Small intestine (tissue), 7 donors: Measurements from ENCODE around the gene ARMH2. TPM values are rescaled to one million over a fixed set of nuclear protein-coding genes. Genes with fewer than 3 reads are reported as not detected.
"Not testable (repeated sequence)": the region's sequence is repeated elsewhere in the genome, so short reads cannot be mapped to it uniquely, and the experiment has no call there.

Source experiments
- DNase-seq, 2 donors: peaks; one replicate each; pipeline versions ENCODE4 v3.0.0 to v3.0.0-alpha.2; 2013
- FAIRE-seq: peaks from 2 replicates; lab custom pipeline; 2012; peaks lifted over from hg19 to GRCh38; lab: Jason Lieb, UNC
- H3K27ac ChIP-seq, 3 donors: one replicate each; pipeline ENCODE4 v1.5.1; 2013; ENCODE audit warnings: low read length in 2 of 3, mild to moderate bottlenecking in 2 of 3, control low read depth in 1 of 3, inconsistent platforms in 1 of 3, low read depth in 1 of 3, moderate library complexity in 1 of 3
- H3K27me3 ChIP-seq, 3 donors: one replicate each; pipeline ENCODE4 v1.6.1; 2013; ENCODE audit warnings: low read length in 3 of 3, inconsistent platforms in 1 of 3; ENCODE audit not compliant: control insufficient read depth in 3 of 3, insufficient read depth in 3 of 3
- H3K36me3 ChIP-seq, 3 donors: one replicate each; pipeline ENCODE4 v1.6.1; 2013; ENCODE audit warnings: low read length in 3 of 3, inconsistent platforms in 1 of 3, low read depth in 1 of 3, mild to moderate bottlenecking in 1 of 3, moderate library complexity in 1 of 3; ENCODE audit not compliant: control insufficient read depth in 3 of 3, insufficient read depth in 2 of 3
- H3K4me1 ChIP-seq, 3 donors: one replicate each; pipeline ENCODE4 v1.6.1; 2013; ENCODE audit warnings: low read length in 2 of 3, inconsistent platforms in 1 of 3, low read depth in 1 of 3, mild to moderate bottlenecking in 1 of 3, moderate library complexity in 1 of 3; ENCODE audit not compliant: control insufficient read depth in 3 of 3, insufficient read depth in 2 of 3
- H3K4me3 ChIP-seq, 3 donors: one replicate each; pipeline ENCODE4 v1.5.1; 2013; ENCODE audit warnings: low read length in 3 of 3, control low read depth in 1 of 3, inconsistent platforms in 1 of 3, low read depth in 1 of 3, mild to moderate bottlenecking in 1 of 3, moderate library complexity in 1 of 3
- H3K9me3 ChIP-seq, 2 donors: one replicate each; pipeline ENCODE4 v1.6.1; 2013; ENCODE audit warnings: low read depth in 1 of 2, low read length in 1 of 2; ENCODE audit not compliant: control insufficient read depth in 2 of 2, insufficient read depth in 1 of 2
- WGBS, 3 donors: extraction: QIAGEN DNeasy Blood & Tissue Kit; methylation state at CpG; one replicate each; pipeline ENCODE4 v1.1.7; 2013; 5-methylcytosine and 5-hydroxymethylcytosine counted together
- polyA plus RNA-seq, 4 donors: library from polyadenylated mRNA; stranded (reverse) in 3 of 4; unstranded in 1 of 4; fragments of 200-250 nt in 3 of 4; fragments of 120-200 nt in 1 of 4; gene quantifications; one replicate each; pipeline versions ENCODE4 v1.2.1 to v1.2.3, GENCODE V29; 2013
- donor health status: healthy with polysubstance abuse.
- donor health status: control.
- donor health status: control.
- donor health status: Bipolar disorder and iron deficiency.
- donor health status: healthy.

Gene ARMH2
- polyA plus RNA-seq, 4 donors = not detected

GRCh38 chr6:24764833-24765828, 33.6 kb downstream of the ARMH2 start:
- not testable (repeated sequence) for H3K9me3 ChIP-seq, FAIRE-seq, H3K36me3 ChIP-seq, H3K27ac ChIP-seq, H3K27me3 ChIP-seq, DNase-seq, H3K4me3 ChIP-seq
- peaks cover 0 to 13% (median 0%) of the 10 kb centered on the region in 3 donors for H3K4me1 ChIP-seq
- WGBS, 3 donors = 79 to 83% (median 80%) methylated on average over 20 of the region's 20 CpGs

- FAIRE-seq = no peak
- Histone ChIP-seq H3K27ac (peak overlapping the region in 2 of 3 donors; percentile 8 to 62), H3K9me3 (peaks cover 0 to 7% of the 10 kb centered on the region in 2 donors), H3K36me3 (no peaks in the 10 kb centered on the region), H3K4me1 (peaks cover 0 to 13% (median 0%) of the 10 kb centered on the region in 3 donors), H3K4me3 (no peak overlapping the region), H3K27me3 (no peaks in the 10 kb centered on the region)
- WGBS, 3 donors = 13 to 56% (median 36%) methylated on average over 3 of the region's 3 CpGs
- DNase-seq = peak; percentile 78 to 97
Observed at GRCh38 chr6:24763578-24763977, 35.1 kb downstream of the ARMH2 start.

- H3K27ac ChIP-seq = no peak overlapping the region
- H3K4me3 ChIP-seq = no peak overlapping the region
- no peak for DNase-seq
- FAIRE-seq = no peak
- no peaks in the 10 kb centered on the region for H3K27me3 ChIP-seq
- H3K9me3 ChIP-seq = peaks cover 0 to 7% of the 10 kb centered on the region in 2 donors
- H3K36me3 ChIP-seq = no peaks in the 10 kb centered on the region
- H3K4me1 ChIP-seq = peaks cover 0 to 13% (median 0%) of the 10 kb centered on the region in 3 donors
Observed at GRCh38 chr6:24761851-24762250, 36.9 kb downstream of the ARMH2 start.

- H3K4me3 ChIP-seq = no peak overlapping the region
- H3K27ac ChIP-seq = no peak overlapping the region
- H3K36me3 ChIP-seq = no peaks in the 10 kb centered on the region
- DNase-seq (peak in 1 of 2 donors; percentile 37), FAIRE-seq (no peak)
- WGBS, 3 donors = 85 to 86% (median 86%) methylated on average over 17 of the region's 17 CpGs
- H3K9me3 ChIP-seq = peaks cover 0 to 7% of the 10 kb centered on the region in 2 donors
- H3K27me3 ChIP-seq = no peaks in the 10 kb centered on the region
- H3K4me1 ChIP-seq = peaks cover 0 to 13% (median 0%) of the 10 kb centered on the region in 3 donors
Observed at GRCh38 chr6:24761193-24761835, 37.4 kb downstream of the ARMH2 start.

GRCh38 chr6:24760210-24760609, 38.5 kb downstream of the ARMH2 start:
- Histone ChIP-seq H3K36me3 (no peaks in the 10 kb centered on the region), H3K27me3 (no peaks in the 10 kb centered on the region), H3K9me3 (peaks cover 0 to 7% of the 10 kb centered on the region in 2 donors), H3K27ac (no peak overlapping the region), H3K4me3 (no peak overlapping the region), H3K4me1 (peaks cover 0 to 13% (median 0%) of the 10 kb centered on the region in 3 donors)
- WGBS, 3 donors = 96 to 97% (median 96%) methylated on average over 5 of the region's 5 CpGs
- no peak for FAIRE-seq
- DNase-seq = no peak

- WGBS, 3 donors = 91 to 94% (median 94%) methylated on average over 3 of the region's 3 CpGs
- DNase-seq = no peak
- no peak for FAIRE-seq
Observed at GRCh38 chr6:24759718-24760117, 39.0 kb downstream of the ARMH2 start.

GRCh38 chr6:24757611-24758010, 41.1 kb downstream of the ARMH2 start:
- Histone ChIP-seq H3K4me3 (no peak overlapping the region), H3K9me3 (peaks cover 0 to 9% of the 10 kb centered on the region in 2 donors), H3K27me3 (no peaks in the 10 kb centered on the region), H3K27ac (no peak overlapping the region), H3K4me1 (peaks cover 0 to 8% (median 0%) of the 10 kb centered on the region in 3 donors), H3K36me3 (no peaks in the 10 kb centered on the region)
- no peak for FAIRE-seq
- 92 to 97% (median 95%) methylated on average over 6 of the region's 6 CpGs for WGBS, 3 donors
- no peak for DNase-seq

More at GRCh38 chr6:24759718-24760117, 39.0 kb downstream of the ARMH2 start:
- Histone ChIP-seq H3K27me3 (no peaks in the 10 kb centered on the region), H3K4me3 (no peak overlapping the region), H3K9me3 (peaks cover 0 to 4% of the 10 kb centered on the region in 2 donors), H3K4me1 (peaks cover 0 to 13% (median 0%) of the 10 kb centered on the region in 3 donors), H3K36me3 (no peaks in the 10 kb centered on the region), H3K27ac (no peak overlapping the region)

- Histone ChIP-seq H3K4me3 (no peak overlapping the region), H3K4me1 (peaks cover 0 to 10% (median 0%) of the 10 kb centered on the region in 3 donors), H3K36me3 (no peaks in the 10 kb centered on the region), H3K27ac (no peak overlapping the region), H3K27me3 (no peaks in the 10 kb centered on the region), H3K9me3 (peaks cover 0 to 9% of the 10 kb centered on the region in 2 donors)
- DNase-seq = peak in 1 of 2 donors; percentile 45
- FAIRE-seq = no peak
Observed at GRCh38 chr6:24755279-24755678, 43.4 kb downstream of the ARMH2 start.
